GM12892 (cell line): ENCODE data around the gene STIM2.
"Not testable (repeated sequence)": the region's sequence is repeated elsewhere in the genome, so short reads cannot be mapped to it uniquely, and the experiment has no call there.

ENCODE experiments used
- POLR2A ChIP-seq: IDR thresholded peaks from 2 replicates; pipeline ENCODE4 v1.6.1; 2011; ENCODE audit warnings: low read depth, low read length, control low read depth
- POLR2AphosphoS5 ChIP-seq: IDR thresholded peaks from 2 replicates; pipeline ENCODE4 v1.6.1; 2011; ENCODE audit warnings: low read depth, low read length, control low read depth
- TAF1 ChIP-seq: IDR thresholded peaks from 2 replicates; pipeline ENCODE4 v1.6.1; 2011; ENCODE audit warnings: low read depth, mild to moderate bottlenecking, control low read depth, low read length, borderline replicate concordance

DNA sequence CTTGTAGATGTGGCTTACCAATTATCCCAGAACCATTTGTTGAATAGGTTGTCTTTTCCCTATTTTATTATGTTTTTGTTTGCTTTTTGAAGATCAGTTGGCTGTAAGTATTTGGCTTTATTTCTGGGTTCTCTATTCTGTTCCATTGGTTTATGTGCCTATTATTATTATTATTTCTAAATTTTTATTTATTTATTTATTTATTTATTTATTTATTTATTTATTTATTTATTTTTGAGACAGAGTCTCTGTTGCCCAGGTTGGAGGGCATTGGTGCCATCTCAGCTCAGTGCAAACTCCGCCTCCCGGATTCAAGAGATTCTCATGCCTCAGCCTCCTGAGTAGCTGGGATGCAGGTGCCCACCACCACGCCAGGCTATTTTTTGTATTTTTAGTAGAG, 174.5 kb downstream of the STIM2 start:
- not testable (repeated sequence) for TF ChIP-seq POLR2A, POLR2AphosphoS5, TAF1
